HepG2 (cell line): ENCODE results near the gene HOXA1. TPM values are rescaled to one million over a fixed set of nuclear protein-coding genes. Genes with fewer than 3 reads are reported as not detected.

Experiments used
- BORCS8-MEF2B ChIP-seq: sonication (generic); formaldehyde crosslinking; IDR thresholded peaks from 2 replicates; pipeline ENCODE4 v1.8.0; 2022; ENCODE audit warnings: mild to moderate bottlenecking, missing genetic modification reagents
- CREB3 ChIP-seq: sonication (generic); formaldehyde crosslinking; IDR thresholded peaks from 2 replicates; pipeline ENCODE4 v1.5.0; 2020; ENCODE audit warnings: missing genetic modification reagents
- FOXA3 ChIP-seq: IDR thresholded peaks from 2 replicates; pipeline ENCODE4 v1.6.1; 2016; ENCODE audit warnings: missing genetic modification reagents, missing compliant biosample characterization
- FOXJ3 ChIP-seq: sonication (generic); formaldehyde crosslinking; IDR thresholded peaks from 2 replicates; pipeline ENCODE4 v1.4.0; 2020; ENCODE audit warnings: missing genetic modification reagents, mild to moderate bottlenecking, borderline replicate concordance
- HNF1A ChIP-seq, 2 experiments: sonication (generic) in 1 of 2; formaldehyde crosslinking in 1 of 2; IDR thresholded peaks; 2 replicates each; pipeline versions ENCODE4 v1.4.0 to v1.6.1; 2016 to 2020; ENCODE audit warnings: borderline replicate concordance in 1 of 2, low read depth in 1 of 2, mild to moderate bottlenecking in 1 of 2, missing genetic modification reagents in 1 of 2
- NFKB2 ChIP-seq: sonication (generic); formaldehyde crosslinking; IDR thresholded peaks from 2 replicates; pipeline ENCODE4 v1.4.0; 2020; ENCODE audit warnings: missing genetic modification reagents, borderline replicate concordance
- SALL2 ChIP-seq: sonication (generic); formaldehyde crosslinking; IDR thresholded peaks from 2 replicates; pipeline ENCODE4 v1.8.1; 2023; ENCODE audit warnings: mild to moderate bottlenecking, missing genetic modification reagents, inconsistent platforms
- ZGPAT ChIP-seq: IDR thresholded peaks from 2 replicates; pipeline ENCODE4 v1.6.1; 2016; ENCODE audit warnings: mild to moderate bottlenecking
- ZNF431 ChIP-seq: sonication (generic); formaldehyde crosslinking; IDR thresholded peaks from 2 replicates; pipeline ENCODE4 v1.9.0; 2022; ENCODE audit warnings: missing genetic modification reagents, low read depth, mild to moderate bottlenecking, borderline replicate concordance
- ZNF639 ChIP-seq: conservative IDR thresholded peaks from 2 replicates; pipeline ENCODE4 v1.6.1; 2018; ENCODE audit warnings: missing genetic modification reagents
- ZNF646 ChIP-seq: sonication (generic); formaldehyde crosslinking; IDR thresholded peaks from 2 replicates; pipeline ENCODE4 v1.9.0; 2021; ENCODE audit warnings: mild to moderate bottlenecking, missing genetic modification reagents
- ZNF749 ChIP-seq: sonication (generic); formaldehyde crosslinking; IDR thresholded peaks from 2 replicates; pipeline ENCODE4 v1.8.0; 2022; ENCODE audit warnings: mild to moderate bottlenecking, missing genetic modification reagents, moderate library complexity, borderline replicate concordance
- polyA plus RNA-seq, 8 experiments: library from polyadenylated mRNA; depleted of rRNA in 3 of 8; stranded (reverse) in 7 of 8; unstranded in 1 of 8; fragments of >200 nt; fragmentation: Illumina TruSeq in 4 of 8; extraction: Trizol in 4 of 8; gene quantifications; 2 replicates each; pipeline versions ENCODE4 v1.2.1 to v1.2.3, GENCODE V29; 2011 to 2016; ENCODE audit warnings: low read depth in 4 of 8, missing spikeins in 1 of 8, mixed read lengths in 1 of 8; ENCODE audit not compliant: insufficient read depth in 1 of 8
- total RNA-seq, 5 experiments: library from RNA; depleted of rRNA; stranded (reverse); fragments of >200 nt; fragmentation: Illumina TruSeq; extraction: Trizol; gene quantifications; 2 replicates each; pipeline ENCODE4 v1.2.3, GENCODE V29; 2016; ENCODE audit warnings: low read depth in 1 of 5

Gene HOXA1
- total and polyA plus RNA-seq, 2 of the 13 experiments (the other 11 are each of a cell fraction or from before 2014, with no cell fraction given), result 0.18 to 0.20 TPM

GRCh38 chr7:27122077-27122910 lies 26.5 kb upstream of the HOXA1 start (continued):
- TF ChIP-seq ZNF749 (CRISPR knock-in tag) (no peak), SALL2 (CRISPR knock-in tag) (no peak; the same call in 1 of the 2 replicates), CREB3 (CRISPR knock-in tag) (peak; percentile 37; the same call in 1 of the 2 replicates), ZGPAT (CRISPR knock-in tag) (peak; percentile 87), ZNF646 (CRISPR knock-in tag) (no peak), BORCS8-MEF2B (peak; percentile 55; the same call in 1 of the 2 replicates), ZNF639 (no peak; the same call in 1 of the 2 replicates), ZNF431 (CRISPR knock-in tag) (0 out of 2 replicates have a peak, but pooled peaks have one; percentile 42), NFKB2 (CRISPR knock-in tag) (peak; percentile 57; the same call in 1 of the 2 replicates), FOXJ3 (CRISPR knock-in tag) (peak; percentile 16; the same call in 1 of the 2 replicates), FOXA3 (peak; percentile 69), HNF1A (IDR thresholded peaks at IDR 0.05; ENCODE audit: low read depth) (peak; percentile 97), HNF1A (CRISPR knock-in tag; IDR thresholded peaks at IDR 0.05; ENCODE audit: borderline replicate concordance) (peak; percentile 99)
